K562 (cell line): ENCODE measurements around the gene CTSK. TPM values are rescaled to one million over a fixed set of nuclear protein-coding genes. Genes with fewer than 3 reads are reported as not detected.

Source experiments
- ATAC-seq: fragments of 200-7000 bp; cut with Tn5 transposase; 3 replicates; pipeline ENCODE4 v1.9.1; 2020; ENCODE audit warnings: moderate library complexity
- BruUV-seq: library from RNA; stranded (reverse); fragments of 400-500 nt; replicated peaks from 2 replicates; lab custom pipeline; 2021; lab: Mats Ljungman, UMichigan
- CTCF ChIA-PET: fragments of 300-600 bp; formaldehyde crosslinking; extraction: SDS; loops from one replicate; lab custom pipeline; 2021; ENCODE audit warnings: low intra/inter-chr PET ratio; lab: Yijun Ruan, JAX
- POLR2A ChIA-PET: fragments of 300-600, 350-650 bp; sonication (Branson Sonifier 250); formaldehyde crosslinking; extraction: SDS; loops from one replicate; lab custom pipeline; 2021; ENCODE audit warnings: antibody characterized with exemption, inconsistent platforms; lab: Yijun Ruan, JAX
- DNase-seq, 4 experiments: peaks; one replicate each; pipeline versions ENCODE4 v3.0.0 to v3.0.0-alpha.2; 2011 to 2018; ENCODE audit warnings: low spot score in 3 of 4, mixed read lengths in 3 of 4; ENCODE audit errors: extremely low read depth in 1 of 4
- FAIRE-seq: peaks from 2 replicates; lab custom pipeline; 2011; peaks lifted over from hg19 to GRCh38; lab: Jason Lieb, UNC
- H2AFZ ChIP-seq: 2 replicates; pipeline ENCODE4 v1.6.0; 2011; ENCODE audit warnings: low read depth, low read length, control low read depth, inconsistent platforms
- H3K27ac ChIP-seq: fragments of 200-600 bp; 3 replicates; pipeline ENCODE4 v1.8.0; 2011; ENCODE audit warnings: low read depth, mild to moderate bottlenecking, control low read depth, inconsistent platforms, low read length, moderate library complexity, mixed read lengths; ENCODE audit errors: extremely low read depth
- H3K27me3 ChIP-seq, 2 experiments: fragments of 300-600 bp in 1 of 2; 2 replicates in 1 of 2; 3 replicates in 1 of 2; pipeline versions ENCODE4 v1.6.0 to v1.8.0; 2011; ENCODE audit warnings: inconsistent platforms in 2 of 2, low read length in 2 of 2, mild to moderate bottlenecking in 1 of 2, mixed read lengths in 1 of 2, moderate library complexity in 1 of 2; ENCODE audit not compliant: control insufficient read depth in 2 of 2, insufficient read depth in 2 of 2
- H3K36me3 ChIP-seq: fragments of 300-600 bp; 3 replicates; pipeline ENCODE4 v1.8.0; 2011; ENCODE audit warnings: mild to moderate bottlenecking, low read length, inconsistent platforms; ENCODE audit not compliant: control insufficient read depth, insufficient read depth
- H3K4me1 ChIP-seq, 2 experiments: fragments of 200-600 bp in 1 of 2; replicated peaks in 1 of 2; 2 replicates in 1 of 2; 3 replicates in 1 of 2; pipeline versions ENCODE4 v1.5.1 to v1.8.0; 2011; ENCODE audit warnings: inconsistent platforms in 2 of 2, low read length in 2 of 2, mild to moderate bottlenecking in 1 of 2, mixed read lengths in 1 of 2, moderate library complexity in 1 of 2; ENCODE audit not compliant: control insufficient read depth in 2 of 2, insufficient read depth in 2 of 2
- H3K4me2 ChIP-seq: 2 replicates; pipeline ENCODE4 v1.6.1; 2011; ENCODE audit warnings: low read length, control low read depth, inconsistent platforms, mixed read lengths; ENCODE audit not compliant: insufficient read depth
- H3K4me3 ChIP-seq: fragments of 200-600 bp; sonication (generic), shearing (Covaris generic); 2 replicates; pipeline ENCODE4 v1.5.1; 2016; ENCODE audit warnings: control low read depth, inconsistent platforms
- H3K79me2 ChIP-seq: fragments of 200-600 bp; 3 replicates; pipeline ENCODE4 v1.8.0; 2011; ENCODE audit warnings: low read length, inconsistent platforms; ENCODE audit not compliant: control insufficient read depth, insufficient read depth
- H3K9ac ChIP-seq, 2 experiments: 2 replicates each; pipeline versions ENCODE4 v1.6.0 to v1.6.1; 2011; ENCODE audit warnings: low read depth in 2 of 2, low read length in 2 of 2, control low read depth in 1 of 2, inconsistent platforms in 1 of 2, mild to moderate bottlenecking in 1 of 2, mixed read lengths in 1 of 2; ENCODE audit not compliant: insufficient read depth in 1 of 2
- H3K9me1 ChIP-seq: one replicate; pipeline ENCODE4 v1.6.0; 2011; ENCODE audit warnings: inconsistent platforms, mild to moderate bottlenecking, low read length, moderate library complexity; ENCODE audit not compliant: control insufficient read depth, insufficient read depth
- H3K9me3 ChIP-seq: replicated peaks from 2 replicates; pipeline ENCODE4 v1.5.1; 2011; ENCODE audit warnings: low read depth, low read length, inconsistent platforms; ENCODE audit not compliant: control insufficient read depth, insufficient read depth
- H4K20me1 ChIP-seq: replicated peaks from 2 replicates; pipeline ENCODE4 v1.6.1; 2011; ENCODE audit warnings: low read length, inconsistent platforms, mixed read lengths; ENCODE audit not compliant: control insufficient read depth, insufficient read depth
- CBX3 ChIP-seq, 2 experiments: IDR thresholded peaks; 1 replicate in 1 of 2; 2 replicates in 1 of 2; pipeline ENCODE4 v1.6.1; 2012; ENCODE audit warnings: inconsistent platforms in 2 of 2, low read length in 2 of 2, borderline replicate concordance in 1 of 2, control low read depth in 1 of 2
- CREB5 ChIP-seq: fragments of 250-450 bp; sonication (Bioruptor Pico); IDR thresholded peaks from 2 replicates; pipeline ENCODE4 v1.5.0; 2020; ENCODE audit warnings: mild to moderate bottlenecking
- EP300 ChIP-seq: IDR thresholded peaks from 2 replicates; pipeline ENCODE4 v1.6.1; 2012; ENCODE audit warnings: low read length, improper control_type of control experiment
- HMGXB4 ChIP-seq: sonication (generic); formaldehyde crosslinking; IDR thresholded peaks from 2 replicates; pipeline ENCODE4 v1.8.1; 2023; ENCODE audit warnings: mild to moderate bottlenecking, missing genetic modification reagents
- MBD2 ChIP-seq: sonication (generic); IDR thresholded peaks from 2 replicates; pipeline ENCODE4 v1.6.1; 2016; ENCODE audit warnings: low read depth, borderline replicate concordance
- NR2C2 ChIP-seq, 2 experiments: fragments of 200-800 bp in 1 of 2; sonication (Bioruptor generic) in 1 of 2; sonication (generic) in 1 of 2; formaldehyde crosslinking in 1 of 2; IDR thresholded peaks; 2 replicates each; pipeline versions ENCODE4 v1.6.1 to v1.8.0; 2016 to 2022; ENCODE audit warnings: mild to moderate bottlenecking in 1 of 2, missing compliant biosample characterization in 1 of 2, missing genetic modification characterization in 1 of 2, missing genetic modification reagents in 1 of 2
- PHF20 ChIP-seq: fragments of 450-650 bp; IDR thresholded peaks from 2 replicates; pipeline ENCODE4 v1.6.1; 2018; ENCODE audit not compliant: partially characterized antibody
- POLR2AphosphoS2 ChIP-seq: IDR thresholded peaks from 2 replicates; pipeline ENCODE4 v1.6.1; 2012; ENCODE audit warnings: low read length, improper control_type of control experiment
- POLR2B ChIP-seq: fragments of 450-650 bp; IDR thresholded peaks from 2 replicates; pipeline ENCODE4 v1.6.1; 2018; ENCODE audit warnings: low read depth; ENCODE audit not compliant: partially characterized antibody
- ZNF444 ChIP-seq: fragments of 250-450 bp; sonication (Bioruptor Pico); IDR thresholded peaks from 2 replicates; pipeline ENCODE4 v1.4.0; 2020; ENCODE audit warnings: mild to moderate bottlenecking, moderate library complexity
- WGBS: fragments of 100-300 bp; shearing (Covaris generic); methylation state at CpG from one replicate; pipeline ENCODE4 v1.1.6; 2016; ENCODE audit warnings: low coverage, mixed read lengths; ENCODE audit not compliant: insufficient coverage; ENCODE audit errors: missing lambda C conversion rate; 5-methylcytosine and 5-hydroxymethylcytosine counted together
- in situ Hi-C: fragments of 300-500 bp; cut with MboI; formaldehyde crosslinking; loops from 4 replicates; pipeline ENCODE4 v1.15.0; 2018; ENCODE audit warnings: inconsistent platforms, mixed read lengths
- intact Hi-C: fragments of 100-400 bp; cut with micrococcal nuclease; formaldehyde crosslinking; loops from 2 replicates; pipeline ENCODE4 v1.14.2; 2022
- polyA plus RNA-seq, 8 experiments: library from polyadenylated mRNA; depleted of rRNA in 4 of 8; stranded (reverse) in 5 of 8; unstranded in 3 of 8; fragments of >200 nt; fragmentation: Nextera tagmentation in 2 of 8; fragmentation: Illumina TruSeq in 1 of 8; extraction: Ambion mirVana in 2 of 8; extraction: Trizol in 1 of 8; gene quantifications; 2 replicates each; pipeline versions ENCODE4 v1.2.1 to v1.2.3, GENCODE V29; 2011 to 2014; ENCODE audit warnings: inconsistent platforms in 1 of 8, missing spikeins in 1 of 8
- total RNA-seq, 7 experiments: library from RNA; depleted of rRNA in 6 of 7; stranded (reverse); fragments of >200 nt in 6 of 7; fragmentation: Illumina TruSeq in 2 of 7; extraction: Trizol in 2 of 7; gene quantifications; 2 replicates each; pipeline versions ENCODE4 v1.2.1 to v1.2.3, GENCODE V29; 2011 to 2021; ENCODE audit warnings: low replicate concordance in 1 of 7
- TF ChIP-seq, protein P1 (sequence below): fragments of 450-650 bp; formaldehyde crosslinking; IDR thresholded peaks from 2 replicates; pipeline ENCODE4 v1.4.0; 2020; ENCODE audit warnings: mild to moderate bottlenecking, moderate library complexity

Gene CTSK
- total and polyA plus RNA-seq, 9 of the 15 experiments (the other 6 are each of a cell fraction or from before 2014, with no cell fraction given): 0.84 to 2.5 (median 1.3) TPM

DNA sequence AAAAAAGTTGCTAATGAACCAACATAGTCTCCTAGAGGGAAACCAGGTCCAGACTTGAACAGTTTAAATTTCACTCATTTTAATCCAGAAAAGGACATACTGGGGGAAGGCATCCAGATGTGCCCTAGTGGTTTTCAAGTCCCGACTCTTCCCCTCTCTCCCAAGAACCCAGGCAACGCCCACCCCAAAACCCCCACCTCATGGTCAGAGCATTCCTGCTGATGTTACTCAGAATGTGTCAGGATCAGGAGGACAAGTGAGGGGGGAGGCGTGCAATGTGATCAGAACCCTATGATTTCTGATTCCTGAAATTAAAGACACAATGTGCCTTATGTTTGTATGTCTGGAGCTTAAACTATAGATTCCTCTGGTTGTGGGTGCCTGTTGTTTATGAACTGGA is 1.6 kb upstream of the CTSK start:
- ATAC-seq: no peak
- Histone ChIP-seq H3K9me1 (no peaks in the 10 kb centered on the region), H3K27me3 (no peaks in the 10 kb centered on the region), H3K27ac (no peak overlapping the region), H3K4me1 (peaks cover 0 to 8% of the 10 kb centered on the region in 2 experiments; a peak in 1 of 5 replicates)
- WGBS: 52% methylated on average over 3 of the region's 3 CpGs
- FAIRE-seq: no peak
- CTCF ChIA-PET: no interaction called here
- no peak for DNase-seq
- TF ChIP-seq POLR2AphosphoS2: 0 out of 2 replicates have a peak, but pooled peaks have one; percentile 1
- TF ChIP-seq, protein P1, sequence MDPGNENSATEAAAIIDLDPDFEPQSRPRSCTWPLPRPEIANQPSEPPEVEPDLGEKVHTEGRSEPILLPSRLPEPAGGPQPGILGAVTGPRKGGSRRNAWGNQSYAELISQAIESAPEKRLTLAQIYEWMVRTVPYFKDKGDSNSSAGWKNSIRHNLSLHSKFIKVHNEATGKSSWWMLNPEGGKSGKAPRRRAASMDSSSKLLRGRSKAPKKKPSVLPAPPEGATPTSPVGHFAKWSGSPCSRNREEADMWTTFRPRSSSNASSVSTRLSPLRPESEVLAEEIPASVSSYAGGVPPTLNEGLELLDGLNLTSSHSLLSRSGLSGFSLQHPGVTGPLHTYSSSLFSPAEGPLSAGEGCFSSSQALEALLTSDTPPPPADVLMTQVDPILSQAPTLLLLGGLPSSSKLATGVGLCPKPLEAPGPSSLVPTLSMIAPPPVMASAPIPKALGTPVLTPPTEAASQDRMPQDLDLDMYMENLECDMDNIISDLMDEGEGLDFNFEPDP (CRISPR knock-in tag): no peak
- TF ChIP-seq, all 486 proteins: peak for 1
- Histone ChIP-seq H3K4me2 (no peak overlapping the region), H2AFZ (no peak overlapping the region), H3K4me3 (no peak overlapping the region), H4K20me1 (no peaks in the 10 kb centered on the region), H3K9ac (no peak overlapping the region), H3K9me3 (no peaks in the 10 kb centered on the region), H3K36me3 (peaks cover 38% of the 10 kb centered on the region), H3K79me2 (no peaks in the 10 kb centered on the region)
- in situ Hi-C loops (no loop called here), intact Hi-C loops (loop anchor here (5.0 to 10.0 kb wide), 4 partner anchors 192 to 555 kb away; partner anchors contain the start of genes CA14 and MCL1)
- BruUV-seq: no TSS peak
- POLR2A ChIA-PET: interaction anchor here (0.8 to 1.1 kb wide), 2 partner anchors 196 to 241 kb away, joined by 3 read pairs; no protein-coding TSS in a partner anchor

GRCh38 chr1:150808846-150809245 is 786 bp upstream of the CTSK start:
- in situ Hi-C loops (no loop called here), intact Hi-C loops (no loop called here)
- Histone ChIP-seq H2AFZ (no peak overlapping the region), H3K9ac (no peak overlapping the region), H3K9me3 (no peaks in the 10 kb centered on the region), H3K36me3 (peaks cover 32% of the 10 kb centered on the region), H3K27me3 (no peaks in the 10 kb centered on the region), H3K27ac (no peak overlapping the region), H3K4me3 (no peak overlapping the region), H4K20me1 (no peaks in the 10 kb centered on the region), H3K4me2 (no peak overlapping the region), H3K9me1 (no peaks in the 10 kb centered on the region), H3K4me1 (peaks cover 0 to 8% of the 10 kb centered on the region in 2 experiments; a peak in 1 of 5 replicates), H3K79me2 (no peaks in the 10 kb centered on the region)
- 80% methylated on average over 2 of the region's 2 CpGs for WGBS
- BruUV-seq: no TSS peak
- ATAC-seq (no peak), DNase-seq (no peak), FAIRE-seq (no peak)
- CTCF ChIA-PET: no interaction called here
- POLR2A ChIA-PET: interaction anchor here (0.8 to 1.9 kb wide), 5 partner anchors 52 to 240 kb away, joined by 3 to 8 read pairs (median 3); partner anchors contain the start of genes ENSA and MCL1
- TF ChIP-seq CBX3 (IDR thresholded peaks at IDR 0.05; ENCODE audit: borderline replicate concordance in 1 of 2, low read length in 2 of 2): no peak
- TF ChIP-seq POLR2B: no peak
- no peak for TF ChIP-seq PHF20
- TF ChIP-seq NR2C2 (CRISPR knock-in tag; IDR thresholded peaks at IDR 0.05): no peak
- TF ChIP-seq NR2C2 (tag; IDR thresholded peaks at IDR 0.05): no peak
- no peak for TF ChIP-seq ZNF444 (CRISPR knock-in tag)
- no peak for TF ChIP-seq CREB5 (CRISPR knock-in tag)
- TF ChIP-seq HMGXB4 (CRISPR knock-in tag): no peak
- no peak for TF ChIP-seq MBD2
- TF ChIP-seq EP300: no peak
